Measurements from ENCODE around the gene POLN. TPM values are rescaled to one million over a fixed set of nuclear protein-coding genes. Genes with fewer than 3 reads are reported as not detected.
"Not testable (repeated sequence)": the region's sequence is repeated elsewhere in the genome, so short reads cannot be mapped to it uniquely, and the experiment has no call there.

The POLN gene
- total RNA-seq, 4 donors from 2014 or later = 0.70 to 6.6 (median 3.2) TPM

DNA sequence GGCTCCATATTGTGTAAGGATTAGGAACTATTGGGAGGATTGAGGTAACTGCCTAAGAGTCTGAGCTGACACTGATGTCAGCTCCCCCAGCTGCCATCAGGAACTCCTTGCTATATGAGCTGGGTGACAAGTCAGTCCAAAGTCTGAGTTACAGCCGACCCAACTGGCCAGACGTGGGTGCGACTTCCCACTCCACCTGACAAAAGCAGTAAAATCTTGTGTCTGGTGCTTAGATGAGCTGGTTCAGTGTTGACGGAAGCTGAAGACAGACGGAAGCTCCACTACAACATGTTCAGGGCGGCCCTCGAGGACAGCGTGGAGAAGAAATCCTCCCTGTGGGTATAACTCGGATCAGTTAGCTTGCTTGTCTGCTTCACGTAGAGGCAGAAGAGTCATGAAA is 205.6 kb downstream of the POLN start:
- Histone ChIP-seq H3K9me3 (no peaks in the 10 kb centered on the region), H3K4me1 (peaks cover 0 to 12% (median 10%) of the 10 kb centered on the region in 4 donors), H3K4me3 (peak overlapping the region in 2 of 4 donors; percentile 43 to 47), H3K27ac (peak overlapping the region in 3 of 4 donors; percentile 60 to 89 (median 81)), H3K36me3 (no peaks in the 10 kb centered on the region), H3K27me3 (peaks cover 0 to 10% of the 10 kb centered on the region in 2 donors)
- TF ChIP-seq CTCF (IDR thresholded peaks at IDR 0.05) = peak in 1 of 6 experiments; percentile 7
- TF ChIP-seq POLR2A (IDR thresholded peaks at IDR 0.05) = peak; percentile 36 to 43
- DNase-seq = peak in 2 of 3 donors; percentile 81 to 86

DNA sequence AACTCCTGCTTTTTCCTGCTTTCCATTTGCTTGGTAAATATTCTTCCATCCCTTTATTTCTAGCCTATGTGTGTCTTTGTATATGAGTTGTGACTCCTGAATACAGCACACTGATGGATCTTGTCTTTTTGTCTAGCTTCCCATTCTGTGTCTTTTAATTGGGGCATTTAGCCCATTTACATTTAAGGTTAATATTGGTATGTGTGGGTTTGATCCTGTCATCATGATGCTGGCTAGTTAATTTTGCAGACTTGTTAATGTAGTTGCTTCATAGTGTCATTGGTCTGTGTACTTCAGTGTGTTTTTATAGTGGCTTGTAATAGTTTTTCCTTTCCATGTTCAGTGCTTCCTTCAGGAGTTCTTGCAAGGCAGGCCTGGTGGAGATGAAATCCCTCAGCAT is 210.8 kb downstream of the POLN start:
- not testable (repeated sequence) for H3K9me3 ChIP-seq, DNase-seq, H3K4me1 ChIP-seq

DNA sequence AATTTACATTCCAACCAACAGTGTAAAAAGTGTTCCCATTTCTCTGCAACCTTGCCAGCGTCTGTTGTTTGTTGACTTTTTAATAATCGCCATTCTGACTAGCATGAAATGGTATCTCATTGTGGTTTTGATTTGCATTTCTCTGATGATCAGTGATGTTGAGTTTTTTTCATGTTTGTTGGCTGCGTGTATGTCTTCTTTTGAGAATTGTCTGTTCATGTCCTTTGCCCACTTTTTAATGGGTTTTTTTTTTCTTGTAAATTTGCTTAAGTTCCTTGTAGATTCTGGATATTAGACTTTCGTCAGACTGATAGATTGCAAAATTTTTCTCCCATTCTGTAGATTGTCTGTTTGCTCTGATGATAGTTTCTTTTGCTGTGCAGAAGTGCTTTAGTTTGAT is 214.8 kb downstream of the POLN start:
- H3K4me1 ChIP-seq, H3K36me3 ChIP-seq, DNase-seq, H3K4me3 ChIP-seq, H3K9me3 ChIP-seq, H3K27me3 ChIP-seq, H3K27ac ChIP-seq: not testable (repeated sequence)

More for the DNA sequence above, 210.8 kb downstream of the POLN start:
- not testable (repeated sequence) for H3K27me3 ChIP-seq, H3K4me3 ChIP-seq, H3K36me3 ChIP-seq, H3K27ac ChIP-seq

- Histone ChIP-seq H3K9me3 (peaks cover 0 to 3% (median 0%) of the 10 kb centered on the region in 4 donors), H3K36me3 (no peaks in the 10 kb centered on the region), H3K4me3 (no peak overlapping the region), H3K27me3 (no peaks in the 10 kb centered on the region), H3K4me1 (peaks cover 0 to 6% (median 0%) of the 10 kb centered on the region in 4 donors), H3K27ac (no peak overlapping the region)
- TF ChIP-seq POLR2A (IDR thresholded peaks at IDR 0.05) = no peak
- no peak for TF ChIP-seq CTCF (IDR thresholded peaks at IDR 0.05)
- DNase-seq = no peak
Measured at GRCh38 chr4:2025817-2026216, 216.1 kb downstream of the POLN start.

GRCh38 chr4:2024683-2025082 is 217.2 kb downstream of the POLN start:
- no peaks in the 10 kb centered on the region for H3K27me3 ChIP-seq
- no peaks in the 10 kb centered on the region for H3K36me3 ChIP-seq
- H3K27ac ChIP-seq = no peak overlapping the region
- peaks cover 0 to 6% (median 0%) of the 10 kb centered on the region in 4 donors for H3K4me1 ChIP-seq
- peaks cover 0 to 3% (median 0%) of the 10 kb centered on the region in 4 donors for H3K9me3 ChIP-seq
- TF ChIP-seq CTCF (IDR thresholded peaks at IDR 0.05) (no peak), POLR2A (IDR thresholded peaks at IDR 0.05) (no peak)
- H3K4me3 ChIP-seq = no peak overlapping the region
- DNase-seq = no peak

Small RNA genes lying within 50 kb of the gene (small RNA-seq; reads per million reads assigned to genes)
- 0 reads per million in 2 donors for gene COX6B1P5

Other genes starting within 250 kb of the POLN start
- gene NELFA, start 233.1 kb downstream of the POLN start, total RNA-seq = 10 to 100 TPM; 27.7 to 56.9 (median 42.8) TPM
- under 1 TPM in 1 of 4 donors, not detected in 3; 0.27 TPM for gene NAT8L, start 182.8 kb downstream of the POLN start, total RNA-seq
- 10 to 100 TPM in 1 of 4 donors, 1 to 10 TPM in 3; 8.6 to 11.6 (median 9.0) TPM for gene HAUS3, start within 50 bp of the POLN start, total RNA-seq
- 10 to 100 TPM; 28.9 to 52.5 (median 44.0) TPM for gene MXD4, start 20.0 kb upstream of the POLN start, total RNA-seq
- 100 to 1,000 TPM in 1 of 4 donors, 10 to 100 TPM in 3; 20.6 to 153 (median 63.2) TPM for gene ZFYVE28, start 176.5 kb upstream of the POLN start, total RNA-seq
- gene CFAP99, start 176.8 kb upstream of the POLN start, total RNA-seq = 1 to 10 TPM in 1 of 4 donors, under 1 TPM in 1, not detected in 2; 0.80 to 1.2 TPM
- 10 to 100 TPM; 42.2 to 99.0 (median 50.1) TPM for gene RNF4, start 227.0 kb upstream of the POLN start, total RNA-seq